Activated T-cell treated with anti-CD3 and anti-CD28 coated beads for 1 hour (primary cell): Measurements from ENCODE around the gene PTMA.
"Not testable (repeated sequence)": the region's sequence is repeated elsewhere in the genome, so short reads cannot be mapped to it uniquely, and the experiment has no call there.

Experiments
- DNase-seq: peaks from one replicate; pipeline ENCODE4 v3.0.0-alpha.2; 2020; ENCODE audit warnings: low read depth

PTMA gene

GRCh38 chr2:231716666-231717280, 8.4 kb downstream of the PTMA start:
- DNase-seq, result no peak

DNA sequence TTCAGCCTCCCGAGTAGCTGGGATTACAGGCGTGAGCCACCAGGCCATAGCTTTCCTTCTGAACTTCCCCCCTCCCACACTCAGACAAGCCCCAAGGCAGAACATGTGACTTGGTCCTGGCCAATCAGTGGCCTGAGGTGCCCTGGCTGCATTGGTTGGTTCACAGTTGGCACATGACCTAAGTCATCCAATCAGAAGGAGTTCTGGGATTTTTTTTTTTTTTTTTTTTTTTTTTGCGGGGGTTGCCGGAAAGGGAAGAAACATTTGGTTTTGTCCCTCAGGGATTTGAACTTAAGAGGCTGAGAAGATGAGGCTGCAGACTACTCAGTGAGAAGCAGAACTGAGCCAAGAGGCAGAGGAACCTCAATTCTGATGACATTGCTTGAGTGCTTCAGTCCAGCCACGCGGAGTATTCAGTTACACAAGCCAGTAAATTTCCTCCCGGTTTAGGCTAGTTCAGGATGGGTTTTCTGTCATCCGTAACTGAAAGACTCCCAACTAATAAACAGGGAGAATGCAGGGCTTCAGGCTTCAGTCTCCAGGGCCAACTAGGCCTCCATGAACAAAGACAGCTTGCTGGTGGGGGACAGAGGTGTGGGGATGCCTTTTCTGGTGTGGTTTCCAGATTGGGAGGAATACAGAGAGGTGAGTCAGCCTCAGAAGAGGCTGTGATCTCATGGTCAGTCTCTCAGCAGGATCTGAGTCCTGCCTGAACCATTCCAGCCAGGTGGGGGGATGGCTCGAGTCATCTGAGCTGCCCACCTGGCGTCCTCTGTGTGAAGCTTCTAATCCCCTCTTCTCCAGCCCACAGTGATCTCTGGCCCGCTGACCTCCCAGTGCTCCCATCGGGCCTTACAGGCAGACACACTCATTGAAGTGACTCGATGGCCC, 9.2 kb downstream of the PTMA start:
- no peak for DNase-seq

DNA sequence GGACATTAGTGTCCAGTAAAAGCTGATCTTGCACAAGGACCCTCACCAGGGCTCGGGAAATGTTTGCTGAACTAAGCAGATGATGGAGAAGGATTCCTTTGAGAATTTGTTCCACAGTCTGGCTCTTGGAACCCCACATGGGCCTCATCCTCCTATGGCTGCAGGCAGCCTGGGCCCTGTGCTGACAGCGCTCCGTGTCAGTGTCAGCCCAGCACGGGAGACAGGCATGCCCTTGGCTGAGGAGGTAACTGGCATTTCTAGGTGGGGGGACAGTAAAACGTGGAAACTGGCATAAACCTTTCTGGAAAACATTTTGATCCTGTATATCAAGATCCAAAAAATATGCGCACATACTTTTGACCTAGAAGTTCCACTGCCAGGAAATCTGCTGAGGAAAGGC, 10.5 kb downstream of the PTMA start:
- no peak for DNase-seq

GRCh38 chr2:231720292-231720986, 12.1 kb downstream of the PTMA start:
- DNase-seq, result no peak

GRCh38 chr2:231720987-231721966, 13.0 kb downstream of the PTMA start:
- no peak for DNase-seq

- DNase-seq, result no peak
Measured at GRCh38 chr2:231722721-231723307, 14.5 kb downstream of the PTMA start.

DNA sequence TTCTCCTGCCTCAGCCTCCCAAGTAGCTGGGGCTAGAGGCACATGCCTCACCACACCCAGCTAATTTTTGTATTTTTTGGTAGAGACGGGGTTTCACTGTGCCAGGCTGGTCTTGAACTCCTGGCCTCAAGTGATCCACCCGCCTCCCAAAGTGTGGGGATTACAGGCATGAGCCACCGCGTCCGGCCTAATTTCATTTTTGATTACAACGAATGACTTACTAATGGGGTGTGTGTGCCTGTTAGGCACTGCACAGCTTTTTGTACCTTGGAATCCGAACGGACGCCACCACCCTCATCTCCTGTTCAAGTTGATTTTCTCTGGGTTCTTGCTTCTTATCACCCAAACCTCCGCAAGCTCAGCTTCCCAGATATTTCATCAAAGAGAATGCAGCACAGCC, 17.2 kb downstream of the PTMA start:
- DNase-seq, result no peak

DNA sequence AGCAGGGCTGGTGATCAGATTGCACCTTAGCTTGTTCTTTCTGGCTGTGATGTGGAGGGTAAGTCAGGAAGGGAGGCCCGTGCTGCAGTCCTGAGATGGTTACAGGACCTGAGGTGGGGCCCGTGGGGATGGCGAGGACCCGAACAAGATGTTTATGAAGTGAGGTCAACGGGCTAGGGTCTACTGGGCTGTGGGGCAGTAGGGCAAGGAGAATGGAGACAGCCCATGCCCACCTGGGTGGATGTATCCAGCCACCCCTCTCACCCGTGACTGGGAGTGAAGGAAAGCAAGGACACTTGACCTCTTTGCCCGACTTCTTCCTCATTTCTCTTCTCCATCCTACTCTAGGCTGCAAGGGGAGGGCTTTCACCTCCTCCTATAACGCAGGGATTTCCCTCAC, 18.0 kb downstream of the PTMA start:
- DNase-seq, result no peak

DNA sequence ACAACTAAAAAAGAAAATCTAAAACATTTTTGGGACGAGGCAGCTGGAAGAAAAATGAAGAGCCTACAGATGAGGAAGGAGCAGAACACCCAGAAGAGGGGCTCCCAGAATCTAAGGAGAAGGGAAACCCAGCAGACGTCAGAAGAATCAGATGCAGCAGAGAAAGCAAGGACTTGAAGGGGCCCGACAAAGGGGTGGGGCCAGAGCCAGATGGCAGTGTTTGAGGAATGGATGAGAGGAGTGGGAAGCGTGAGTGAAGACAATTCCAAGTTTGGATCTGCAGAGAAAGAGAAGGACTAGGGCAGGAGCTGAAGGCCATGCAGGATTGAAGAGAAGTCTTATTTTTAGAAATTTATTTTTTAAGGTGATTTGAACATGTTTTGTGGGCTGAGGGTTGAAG, 19.3 kb downstream of the PTMA start:
- DNase-seq, result no peak

GRCh38 chr2:231732604-231733003, 24.3 kb downstream of the PTMA start:
- no peak for DNase-seq

GRCh38 chr2:231737761-231738160, 29.4 kb downstream of the PTMA start:
- no peak for DNase-seq

DNA sequence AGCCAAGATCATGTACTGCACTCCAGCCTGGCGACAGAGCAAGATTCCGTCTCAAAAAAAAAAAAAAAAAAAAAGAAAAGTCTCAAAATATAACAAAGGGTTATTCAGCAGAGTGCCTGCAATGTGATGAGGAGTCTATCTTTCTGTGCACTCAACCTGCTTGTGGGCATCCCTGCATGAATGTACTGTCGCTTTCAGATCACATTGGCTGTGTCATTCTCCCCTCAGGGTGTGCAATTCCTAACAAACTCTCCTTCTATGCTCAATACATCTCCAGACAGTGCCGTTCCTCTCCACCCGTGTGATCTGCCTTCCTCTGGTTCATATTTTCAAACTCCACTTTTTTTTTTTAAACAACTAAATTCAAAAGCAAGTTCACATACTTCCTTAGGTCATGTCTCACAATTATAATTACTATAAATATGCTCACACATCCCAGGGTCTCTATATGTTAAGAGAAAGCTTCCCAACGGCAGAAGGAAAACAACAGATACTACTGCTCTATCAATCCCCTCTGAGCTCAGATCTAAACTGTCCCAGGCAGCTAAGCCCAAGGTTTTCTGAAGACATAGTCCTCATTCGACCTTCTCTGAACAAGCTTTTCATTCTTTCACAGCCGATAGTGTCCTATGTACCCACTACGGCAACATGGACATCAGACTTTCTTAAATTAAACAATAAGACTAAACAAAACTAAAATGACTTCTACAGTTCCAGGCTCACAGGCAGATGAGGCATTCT, 35.2 kb downstream of the PTMA start:
- no peak for DNase-seq

DNA sequence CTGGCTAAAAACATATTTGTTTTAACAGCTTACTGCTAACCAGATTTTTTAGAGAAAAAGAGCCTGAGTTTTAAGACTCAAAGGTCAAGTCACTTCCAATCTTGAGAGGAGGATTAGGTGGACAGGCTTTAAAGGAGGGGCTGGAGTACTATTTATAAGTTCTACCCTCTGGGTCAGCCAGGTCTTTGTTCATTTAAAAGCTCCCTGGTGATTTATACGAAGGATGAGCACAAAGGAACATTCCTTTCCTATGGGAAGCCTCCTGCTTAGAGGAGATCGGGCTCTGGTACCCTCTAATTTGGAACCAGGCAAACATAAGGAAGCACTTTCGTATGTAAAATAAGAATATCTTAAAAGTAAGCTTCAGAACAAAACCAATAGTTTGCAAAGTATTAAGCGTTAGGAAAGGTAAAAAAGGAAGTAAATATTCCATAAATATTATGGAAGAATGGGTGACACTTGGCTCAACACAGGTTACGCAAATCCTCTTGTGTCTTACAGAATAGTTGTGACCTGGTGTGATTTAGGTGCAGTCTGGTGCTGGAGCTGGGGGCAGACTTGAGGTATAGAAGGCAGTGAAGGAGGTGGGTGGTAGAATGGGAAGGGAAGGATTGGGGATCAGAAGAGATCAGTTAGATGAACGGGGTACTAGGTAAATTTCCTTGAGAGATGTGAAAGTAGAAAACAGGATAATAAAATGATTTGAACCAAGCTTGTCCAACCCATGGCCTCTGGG, 37.1 kb downstream of the PTMA start:
- DNase-seq, result no peak

- not testable (repeated sequence) for DNase-seq
Measured at GRCh38 chr2:231748153-231748896, 40.0 kb downstream of the PTMA start.

- DNase-seq, result not testable (repeated sequence)
Measured at GRCh38 chr2:231749016-231749415, 40.7 kb downstream of the PTMA start.

DNA sequence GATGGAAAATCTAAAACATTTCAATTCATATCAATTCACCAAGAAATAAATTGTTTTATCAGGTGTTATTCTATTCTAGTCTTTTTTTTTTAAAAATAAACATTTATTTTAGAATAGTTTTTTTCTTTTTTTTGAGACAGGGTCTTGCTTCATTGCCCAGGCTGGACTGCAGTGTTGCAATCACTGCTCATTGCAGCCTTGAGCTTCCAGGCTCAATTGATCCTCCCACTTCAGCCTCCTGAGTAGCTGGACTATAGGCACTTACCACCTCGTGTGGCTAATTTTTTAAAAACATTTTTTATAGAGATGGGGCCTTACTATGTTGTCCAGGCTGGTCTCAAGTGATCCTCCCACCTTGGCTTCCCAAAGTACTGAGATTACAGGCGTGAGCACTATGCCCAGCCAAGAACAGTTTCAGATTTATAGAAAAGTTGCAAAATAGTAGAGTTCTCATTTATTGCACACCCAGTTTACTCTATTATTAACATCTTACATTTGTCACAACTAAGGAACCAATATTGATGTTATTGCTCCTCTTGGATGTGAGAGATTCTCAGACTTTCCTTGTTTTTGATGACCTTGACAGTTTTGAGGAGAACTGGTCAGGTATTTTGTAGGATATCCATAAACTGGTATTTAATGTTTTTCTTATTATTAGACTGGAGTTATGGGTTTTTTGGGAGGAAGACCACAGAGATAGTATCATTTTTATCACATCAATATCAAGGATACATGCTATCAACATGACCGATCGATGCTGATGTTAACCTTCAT, 42.9 kb downstream of the PTMA start:
- DNase-seq, result no peak

DNA sequence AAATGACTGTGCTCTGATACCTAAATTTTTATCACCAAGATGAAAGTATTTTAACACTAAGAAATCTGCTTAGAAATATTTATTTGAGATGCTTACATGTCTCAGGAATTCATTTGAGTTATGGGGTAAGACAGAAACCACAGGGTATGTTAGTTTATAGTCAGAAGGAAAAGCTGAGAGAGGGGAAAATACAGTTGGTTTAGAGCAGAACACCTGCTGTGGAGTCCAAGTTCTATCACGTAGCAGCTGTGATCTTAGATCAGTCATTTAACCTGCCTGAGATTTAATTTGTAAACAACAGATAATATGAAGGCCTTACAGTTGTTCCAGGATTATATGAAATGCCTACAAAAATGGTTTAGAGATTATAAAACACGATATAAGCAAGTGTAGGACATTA, 43.7 kb downstream of the PTMA start:
- no peak for DNase-seq

GRCh38 chr2:231761735-231762134, 53.4 kb downstream of the PTMA start:
- no peak for DNase-seq
